Bronchial smooth muscle cell (primary cell): ENCODE data around the gene SLC38A11. TPM values are rescaled to one million over a fixed set of nuclear protein-coding genes. Genes with fewer than 3 reads are reported as not detected.

ENCODE experiments used
- total RNA-seq: library from RNA; depleted of rRNA; stranded (reverse); fragments of >200 nt; gene quantifications from 2 replicates; pipeline ENCODE4 v1.2.1, GENCODE V29; 2014

Gene SLC38A11, protein sequence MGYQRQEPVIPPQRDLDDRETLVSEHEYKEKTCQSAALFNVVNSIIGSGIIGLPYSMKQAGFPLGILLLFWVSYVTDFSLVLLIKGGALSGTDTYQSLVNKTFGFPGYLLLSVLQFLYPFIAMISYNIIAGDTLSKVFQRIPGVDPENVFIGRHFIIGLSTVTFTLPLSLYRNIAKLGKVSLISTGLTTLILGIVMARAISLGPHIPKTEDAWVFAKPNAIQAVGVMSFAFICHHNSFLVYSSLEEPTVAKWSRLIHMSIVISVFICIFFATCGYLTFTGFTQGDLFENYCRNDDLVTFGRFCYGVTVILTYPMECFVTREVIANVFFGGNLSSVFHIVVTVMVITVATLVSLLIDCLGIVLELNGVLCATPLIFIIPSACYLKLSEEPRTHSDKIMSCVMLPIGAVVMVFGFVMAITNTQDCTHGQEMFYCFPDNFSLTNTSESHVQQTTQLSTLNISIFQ
- 0.09 and 0.47 TPM in 2 replicates for total RNA-seq

DNA sequence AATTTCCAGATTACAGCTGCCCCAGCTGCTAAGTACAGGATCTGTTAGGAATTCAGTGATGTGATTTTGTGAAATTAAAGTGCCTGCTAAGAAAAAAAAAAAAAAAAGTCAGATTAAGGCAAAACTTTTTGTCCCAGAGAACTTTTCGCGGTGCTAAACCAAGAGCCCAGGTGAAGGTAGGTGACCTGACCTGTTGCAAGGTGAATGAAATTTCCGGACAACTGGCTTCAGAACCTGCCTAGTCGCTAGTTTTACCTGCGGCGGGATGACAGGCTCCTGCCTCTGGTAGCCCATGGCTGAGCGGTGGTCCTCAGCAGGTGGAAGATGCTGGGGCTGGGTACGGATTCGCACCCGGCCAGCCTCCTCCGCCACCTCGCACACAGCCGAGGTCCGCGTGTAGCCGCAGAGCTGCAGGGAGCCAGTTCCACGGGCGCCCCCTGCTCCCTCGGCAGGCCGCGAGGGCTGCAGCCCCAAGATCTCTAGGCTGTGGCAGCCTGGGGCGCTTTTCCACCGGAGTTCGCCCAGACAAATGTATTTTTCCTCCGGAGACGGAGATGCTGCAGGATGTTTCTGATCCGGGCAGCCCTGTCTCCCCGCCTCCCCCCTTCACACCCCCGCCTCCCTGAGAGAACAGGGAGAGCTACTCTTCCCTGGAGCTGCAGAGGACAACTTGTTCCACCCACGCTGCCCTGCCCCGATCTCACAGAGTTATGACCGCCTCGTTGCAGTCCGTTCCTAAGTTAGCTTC is at the start of gene SLC38A11:
Gene SLC38A11 (minus strand): TSS at position 572 of the 748 bp plus-strand sequence. CDS start 278 bp downstream, at position 294.

Other genes with a start within 250 kb of the SLC38A11 start
- 1.1 and 2.5 TPM in 2 replicates for gene COBLL1, start 113.7 kb downstream of the SLC38A11 start, total RNA-seq
- 0.17 and 0.47 TPM in 2 replicates for gene SCN3A, start 248.5 kb upstream of the SLC38A11 start, total RNA-seq